SK-N-SH (cell line): ENCODE measurements around the gene GPLD1. TPM values are rescaled to one million over a fixed set of nuclear protein-coding genes. Genes with fewer than 3 reads are reported as not detected.

Source experiments
- CTCF ChIA-PET: fragments of 300-600, 350-600 bp; formaldehyde crosslinking; extraction: SDS; loops from one replicate; lab custom pipeline; 2021; lab: Yijun Ruan, JAX
- POLR2A ChIA-PET: fragments of 350-600 bp; sonication (Branson Sonifier 250); formaldehyde crosslinking; extraction: SDS; loops from one replicate; lab custom pipeline; 2020; ENCODE audit warnings: antibody characterized with exemption, inconsistent platforms; lab: Yijun Ruan, JAX
- DNase-seq: peaks from one replicate; pipeline ENCODE4 v3.0.0; 2012
- H2AFZ ChIP-seq: fragments of 200-600 bp; sonication (generic); 2 replicates; pipeline ENCODE4 v1.8.1; 2016; ENCODE audit warnings: antibody characterized with exemption, mild to moderate bottlenecking, low read depth
- H3F3A ChIP-seq: fragments of 200-600 bp; sonication (generic); replicated peaks from 2 replicates; pipeline ENCODE3; 2016; ENCODE audit warnings: antibody characterized with exemption, mild to moderate bottlenecking; ENCODE audit not compliant: insufficient read depth
- H3K27ac ChIP-seq, 2 experiments: fragments of 200-500 bp in 1 of 2; fragments of 200-600 bp in 1 of 2; sonication (Bioruptor generic) in 1 of 2; sonication (generic), shearing (Covaris generic) in 1 of 2; 2 replicates each; pipeline versions ENCODE4 v1.5.1 to v1.6.1; 2014 to 2016; ENCODE audit warnings: low read depth in 2 of 2, inconsistent platforms in 1 of 2, low read length in 1 of 2, mild to moderate bottlenecking in 1 of 2, mixed read lengths in 1 of 2
- H3K27me3 ChIP-seq: fragments of 200-600 bp; sonication (generic), shearing (Covaris generic); 2 replicates; pipeline ENCODE4 v1.6.1; 2016; ENCODE audit warnings: mixed run types; ENCODE audit not compliant: insufficient read depth
- H3K36me3 ChIP-seq, 2 experiments: fragments of 200-500 bp in 1 of 2; fragments of 200-600 bp in 1 of 2; sonication (Bioruptor generic) in 1 of 2; sonication (generic) in 1 of 2; replicated peaks in 1 of 2; 2 replicates each; pipeline versions ENCODE3 to v1.5.1; 2014 to 2016; ENCODE audit warnings: low read length in 1 of 2, mild to moderate bottlenecking in 1 of 2; ENCODE audit not compliant: insufficient read depth in 2 of 2, control insufficient read depth in 1 of 2
- H3K4me1 ChIP-seq, 2 experiments: fragments of 200-500 bp in 1 of 2; fragments of 200-600 bp in 1 of 2; sonication (Bioruptor generic) in 1 of 2; sonication (generic), shearing (Covaris generic) in 1 of 2; 2 replicates each; pipeline versions ENCODE4 v1.5.1 to v1.6.1; 2014 to 2016; ENCODE audit warnings: low read depth in 1 of 2, low read length in 1 of 2, mixed run types in 1 of 2; ENCODE audit not compliant: insufficient read depth in 2 of 2, control insufficient read depth in 1 of 2
- H3K4me2 ChIP-seq: fragments of 200-600 bp; sonication (generic), shearing (Covaris generic); 2 replicates; pipeline ENCODE4 v1.6.1; 2017; ENCODE audit warnings: mixed run types
- H3K4me3 ChIP-seq, 2 experiments: fragments of 200-500 bp in 1 of 2; fragments of 200-600 bp in 1 of 2; sonication (Bioruptor generic) in 1 of 2; sonication (generic), shearing (Covaris generic) in 1 of 2; 2 replicates each; pipeline versions ENCODE4 v1.5.1 to v1.8.1; 2014 to 2016; ENCODE audit warnings: low read depth in 2 of 2, inconsistent platforms in 1 of 2, low read length in 1 of 2, mild to moderate bottlenecking in 1 of 2, mixed read lengths in 1 of 2, moderate library complexity in 1 of 2
- H3K79me2 ChIP-seq: fragments of 200-600 bp; sonication (generic); 2 replicates; pipeline ENCODE4 v1.8.1; 2017; ENCODE audit warnings: mild to moderate bottlenecking; ENCODE audit not compliant: insufficient read depth
- H3K9ac ChIP-seq: fragments of 200-600 bp; sonication (generic); 2 replicates; pipeline ENCODE4 v1.6.1; 2017; ENCODE audit warnings: mixed run types
- H3K9me2 ChIP-seq: fragments of 200-600 bp; sonication (generic); 2 replicates; pipeline ENCODE4 v1.6.1; 2017; ENCODE audit warnings: mixed run types
- H3K9me3 ChIP-seq: fragments of 200-600 bp; sonication (generic); 2 replicates; pipeline ENCODE4 v1.6.1; 2017; ENCODE audit warnings: mixed run types, mild to moderate bottlenecking, moderate library complexity
- H4K20me1 ChIP-seq: fragments of 200-600 bp; sonication (generic); 2 replicates; pipeline ENCODE4 v1.6.1; 2017; ENCODE audit warnings: mild to moderate bottlenecking, mixed run types; ENCODE audit not compliant: insufficient read depth
- CHD2 ChIP-seq: fragments of 150-350 bp; IDR thresholded peaks from 2 replicates; pipeline ENCODE4 v1.6.1; 2018; ENCODE audit warnings: low read length; ENCODE audit not compliant: partially characterized antibody
- ELF1 ChIP-seq: IDR thresholded peaks from 2 replicates; pipeline ENCODE4 v1.4.0; 2012
- EP300 ChIP-seq, 2 experiments: IDR thresholded peaks; 2 replicates each; pipeline versions ENCODE4 v1.4.0 to v1.6.1; 2012; ENCODE audit warnings: borderline replicate concordance in 1 of 2, low read depth in 1 of 2, low read length in 1 of 2
- FOSL2 ChIP-seq: IDR thresholded peaks from 2 replicates; pipeline ENCODE4 v1.4.0; 2012; ENCODE audit warnings: low read depth, mild to moderate bottlenecking, moderate library complexity, borderline replicate concordance
- GATA2 ChIP-seq: sonication (generic); formaldehyde crosslinking; IDR thresholded peaks from 2 replicates; pipeline ENCODE4 v1.5.0; 2020; ENCODE audit warnings: mild to moderate bottlenecking, missing genetic modification reagents
- JUND ChIP-seq: IDR thresholded peaks from 2 replicates; pipeline ENCODE4 v1.4.0; 2012
- MEF2A ChIP-seq: IDR thresholded peaks from 2 replicates; pipeline ENCODE4 v1.4.0; 2012; ENCODE audit warnings: low read depth, borderline replicate concordance
- NRF1 ChIP-seq: IDR thresholded peaks from 2 replicates; pipeline ENCODE4 v1.6.1; 2012; ENCODE audit warnings: low read depth, mild to moderate bottlenecking, low read length
- POLR2AphosphoS5 ChIP-seq: IDR thresholded peaks from 2 replicates; pipeline ENCODE4 v1.6.1; 2012; ENCODE audit warnings: low read depth, low read length
- RAD21 ChIP-seq: IDR thresholded peaks from 2 replicates; pipeline ENCODE4 v1.6.1; 2012; ENCODE audit warnings: mild to moderate bottlenecking, low read length
- RFX5 ChIP-seq: IDR thresholded peaks from 2 replicates; pipeline ENCODE4 v1.6.1; 2012; ENCODE audit warnings: mild to moderate bottlenecking, improper control_type of control experiment, low read length
- RXRA ChIP-seq: IDR thresholded peaks from 2 replicates; pipeline ENCODE4 v1.4.0; 2012; ENCODE audit warnings: low read depth, mild to moderate bottlenecking, borderline replicate concordance
- SIN3A ChIP-seq: IDR thresholded peaks from 2 replicates; pipeline ENCODE4 v1.6.1; 2012; ENCODE audit warnings: low read depth, mild to moderate bottlenecking, low read length, moderate library complexity, borderline replicate concordance
- TAF1 ChIP-seq: IDR thresholded peaks from 2 replicates; pipeline ENCODE4 v1.6.1; 2012; ENCODE audit warnings: low read depth, mild to moderate bottlenecking, low read length, moderate library complexity, borderline replicate concordance
- TCF12 ChIP-seq: IDR thresholded peaks from 2 replicates; pipeline ENCODE4 v1.4.0; 2012
- YY1 ChIP-seq: IDR thresholded peaks from 2 replicates; pipeline ENCODE4 v1.4.0; 2012; ENCODE audit warnings: low read depth, mild to moderate bottlenecking
- WGBS: methylation state at CpG from one replicate; pipeline ENCODE4 v1.1.6; 2017; ENCODE audit warnings: low lambda C conversion rate; 5-methylcytosine and 5-hydroxymethylcytosine counted together
- polyA plus RNA-seq, 3 experiments: library from polyadenylated mRNA; depleted of rRNA; stranded (reverse); fragments of >200 nt; gene quantifications; 2 replicates each; pipeline ENCODE4 v1.2.3, GENCODE V29; 2012
- TF ChIP-seq, protein P1 (sequence below): IDR thresholded peaks from 2 replicates; pipeline ENCODE4 v1.6.1; 2012; ENCODE audit warnings: mild to moderate bottlenecking, low read depth, low read length, moderate library complexity
- TF ChIP-seq, protein P2 (sequence below): fragments of 150-350 bp; IDR thresholded peaks from 2 replicates; pipeline ENCODE4 v1.6.1; 2017; ENCODE audit warnings: antibody characterized with exemption, low read length, low read depth, borderline replicate concordance
- TF ChIP-seq, protein P3 (sequence below): fragments of 150-350 bp; IDR thresholded peaks from 2 replicates; pipeline ENCODE4 v1.6.1; 2016; ENCODE audit warnings: mild to moderate bottlenecking, low read depth, low read length

Gene GPLD1, protein sequence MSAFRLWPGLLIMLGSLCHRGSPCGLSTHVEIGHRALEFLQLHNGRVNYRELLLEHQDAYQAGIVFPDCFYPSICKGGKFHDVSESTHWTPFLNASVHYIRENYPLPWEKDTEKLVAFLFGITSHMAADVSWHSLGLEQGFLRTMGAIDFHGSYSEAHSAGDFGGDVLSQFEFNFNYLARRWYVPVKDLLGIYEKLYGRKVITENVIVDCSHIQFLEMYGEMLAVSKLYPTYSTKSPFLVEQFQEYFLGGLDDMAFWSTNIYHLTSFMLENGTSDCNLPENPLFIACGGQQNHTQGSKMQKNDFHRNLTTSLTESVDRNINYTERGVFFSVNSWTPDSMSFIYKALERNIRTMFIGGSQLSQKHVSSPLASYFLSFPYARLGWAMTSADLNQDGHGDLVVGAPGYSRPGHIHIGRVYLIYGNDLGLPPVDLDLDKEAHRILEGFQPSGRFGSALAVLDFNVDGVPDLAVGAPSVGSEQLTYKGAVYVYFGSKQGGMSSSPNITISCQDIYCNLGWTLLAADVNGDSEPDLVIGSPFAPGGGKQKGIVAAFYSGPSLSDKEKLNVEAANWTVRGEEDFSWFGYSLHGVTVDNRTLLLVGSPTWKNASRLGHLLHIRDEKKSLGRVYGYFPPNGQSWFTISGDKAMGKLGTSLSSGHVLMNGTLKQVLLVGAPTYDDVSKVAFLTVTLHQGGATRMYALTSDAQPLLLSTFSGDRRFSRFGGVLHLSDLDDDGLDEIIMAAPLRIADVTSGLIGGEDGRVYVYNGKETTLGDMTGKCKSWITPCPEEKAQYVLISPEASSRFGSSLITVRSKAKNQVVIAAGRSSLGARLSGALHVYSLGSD
- polyA plus RNA-seq (2012; rRNA removed): 0.94 and 1.5 TPM in 2 replicates
- 0.71 and 1.2 TPM in 2 replicates for polyA plus RNA-seq (2012; cell fraction: cytosol; rRNA removed)
- 1.5 and 1.6 TPM in 2 replicates for polyA plus RNA-seq (2012; cell fraction: nucleus; rRNA removed)

DNA sequence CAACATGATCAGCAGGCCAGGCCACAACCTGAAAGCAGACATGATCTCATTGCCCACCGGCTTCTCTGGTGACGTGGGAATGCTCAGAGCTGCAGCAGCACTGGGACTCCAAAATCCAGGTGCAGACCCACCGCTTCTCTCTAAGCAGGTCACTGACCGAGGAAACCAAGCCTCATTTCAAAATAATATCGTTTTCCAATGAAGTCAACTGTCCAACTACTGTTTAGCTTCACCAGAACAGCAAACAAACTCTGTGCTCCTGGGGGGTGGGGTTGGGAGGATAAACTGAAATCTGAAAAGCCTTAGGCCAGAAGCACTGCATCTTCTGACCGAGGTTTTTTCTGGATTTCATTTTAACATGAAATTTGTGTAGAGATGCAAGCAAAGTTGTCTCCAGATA, at the start of gene GPLD1:
Gene GPLD1, minus strand, starts transcription at position 109 of the 400 bp plus-strand sequence. Its CDS starts 67 bp downstream, at position 42.
- no peak within 1 kb of the TSS for H3K4me3 ChIP-seq
- H3K9me2 ChIP-seq: no peaks in the 10 kb centered on the region
- no peaks in the 10 kb centered on the region for H3K36me3 ChIP-seq
- no peaks in the 10 kb centered on the region for H3K79me2 ChIP-seq
- H3K9ac ChIP-seq: no peak within 1 kb of the TSS
- no peak within 1 kb of the TSS for H2AFZ ChIP-seq
- TF ChIP-seq MEF2A (no peak), TAF1 (no peak), FOSL2 (no peak), RXRA (no peak), JUND (no peak), SIN3A (no peak), POLR2AphosphoS5 (no peak), YY1 (no peak), NRF1 (no peak), RAD21 (no peak), ELF1 (no peak), TCF12 (no peak), EP300 (IDR thresholded peaks at IDR 0.05; ENCODE audit: borderline replicate concordance in 1 of 2, low read depth in 1 of 2, low read length in 1 of 2) (no peak), CHD2 (no peak), RFX5 (no peak), GATA2 (CRISPR knock-in tag) (no peak)
- TF ChIP-seq, protein P1, sequence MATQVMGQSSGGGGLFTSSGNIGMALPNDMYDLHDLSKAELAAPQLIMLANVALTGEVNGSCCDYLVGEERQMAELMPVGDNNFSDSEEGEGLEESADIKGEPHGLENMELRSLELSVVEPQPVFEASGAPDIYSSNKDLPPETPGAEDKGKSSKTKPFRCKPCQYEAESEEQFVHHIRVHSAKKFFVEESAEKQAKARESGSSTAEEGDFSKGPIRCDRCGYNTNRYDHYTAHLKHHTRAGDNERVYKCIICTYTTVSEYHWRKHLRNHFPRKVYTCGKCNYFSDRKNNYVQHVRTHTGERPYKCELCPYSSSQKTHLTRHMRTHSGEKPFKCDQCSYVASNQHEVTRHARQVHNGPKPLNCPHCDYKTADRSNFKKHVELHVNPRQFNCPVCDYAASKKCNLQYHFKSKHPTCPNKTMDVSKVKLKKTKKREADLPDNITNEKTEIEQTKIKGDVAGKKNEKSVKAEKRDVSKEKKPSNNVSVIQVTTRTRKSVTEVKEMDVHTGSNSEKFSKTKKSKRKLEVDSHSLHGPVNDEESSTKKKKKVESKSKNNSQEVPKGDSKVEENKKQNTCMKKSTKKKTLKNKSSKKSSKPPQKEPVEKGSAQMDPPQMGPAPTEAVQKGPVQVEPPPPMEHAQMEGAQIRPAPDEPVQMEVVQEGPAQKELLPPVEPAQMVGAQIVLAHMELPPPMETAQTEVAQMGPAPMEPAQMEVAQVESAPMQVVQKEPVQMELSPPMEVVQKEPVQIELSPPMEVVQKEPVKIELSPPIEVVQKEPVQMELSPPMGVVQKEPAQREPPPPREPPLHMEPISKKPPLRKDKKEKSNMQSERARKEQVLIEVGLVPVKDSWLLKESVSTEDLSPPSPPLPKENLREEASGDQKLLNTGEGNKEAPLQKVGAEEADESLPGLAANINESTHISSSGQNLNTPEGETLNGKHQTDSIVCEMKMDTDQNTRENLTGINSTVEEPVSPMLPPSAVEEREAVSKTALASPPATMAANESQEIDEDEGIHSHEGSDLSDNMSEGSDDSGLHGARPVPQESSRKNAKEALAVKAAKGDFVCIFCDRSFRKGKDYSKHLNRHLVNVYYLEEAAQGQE: no peak
- TF ChIP-seq, protein P2, sequence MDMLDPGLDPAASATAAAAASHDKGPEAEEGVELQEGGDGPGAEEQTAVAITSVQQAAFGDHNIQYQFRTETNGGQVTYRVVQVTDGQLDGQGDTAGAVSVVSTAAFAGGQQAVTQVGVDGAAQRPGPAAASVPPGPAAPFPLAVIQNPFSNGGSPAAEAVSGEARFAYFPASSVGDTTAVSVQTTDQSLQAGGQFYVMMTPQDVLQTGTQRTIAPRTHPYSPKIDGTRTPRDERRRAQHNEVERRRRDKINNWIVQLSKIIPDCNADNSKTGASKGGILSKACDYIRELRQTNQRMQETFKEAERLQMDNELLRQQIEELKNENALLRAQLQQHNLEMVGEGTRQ: no peak
- TF ChIP-seq, protein P3, sequence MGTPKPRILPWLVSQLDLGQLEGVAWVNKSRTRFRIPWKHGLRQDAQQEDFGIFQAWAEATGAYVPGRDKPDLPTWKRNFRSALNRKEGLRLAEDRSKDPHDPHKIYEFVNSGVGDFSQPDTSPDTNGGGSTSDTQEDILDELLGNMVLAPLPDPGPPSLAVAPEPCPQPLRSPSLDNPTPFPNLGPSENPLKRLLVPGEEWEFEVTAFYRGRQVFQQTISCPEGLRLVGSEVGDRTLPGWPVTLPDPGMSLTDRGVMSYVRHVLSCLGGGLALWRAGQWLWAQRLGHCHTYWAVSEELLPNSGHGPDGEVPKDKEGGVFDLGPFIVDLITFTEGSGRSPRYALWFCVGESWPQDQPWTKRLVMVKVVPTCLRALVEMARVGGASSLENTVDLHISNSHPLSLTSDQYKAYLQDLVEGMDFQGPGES: no peak
- no peak within 1 kb of the TSS for H3K27ac ChIP-seq
- CTCF ChIA-PET: no interaction called here
- no peaks in the 10 kb centered on the region for H3K9me3 ChIP-seq
- H3K27me3 ChIP-seq: no peaks in the 10 kb centered on the region
- H4K20me1 ChIP-seq: no peaks in the 10 kb centered on the region
- H3K4me2 ChIP-seq: no peak within 1 kb of the TSS
- 85% methylated on average over 6 of the region's 6 CpGs for WGBS
- H3F3A ChIP-seq: no peaks in the 10 kb centered on the region
- POLR2A ChIA-PET: no interaction called here
- H3K4me1 ChIP-seq: peaks cover 0 to 4% of the 10 kb centered on the region in 2 experiments; a peak in 1 of 4 replicates
- no peak for DNase-seq
